ENCODE measurements around the gene MGP. TPM values are rescaled to one million over a fixed set of nuclear protein-coding genes. Genes with fewer than 3 reads are reported as not detected.

Gene MGP
- total and polyA plus RNA-seq, 12 donors, result 50.6 to 2,003 (median 1,117) TPM

- H3K4me3 ChIP-seq, result no peak overlapping the region
- no peaks in the 10 kb centered on the region for H3K36me3 ChIP-seq (replicated peaks in 1 of 2)
- no peak overlapping the region for H3K27ac ChIP-seq
- H3K27me3 ChIP-seq, result no peaks in the 10 kb centered on the region
- WGBS, 4 donors, result 69 to 76% (median 75%) methylated on average over 6 of the region's 6 CpGs
- H3K4me1 ChIP-seq (replicated peaks in 1 of 2), result peaks cover 0 to 8% of the 10 kb centered on the region in 2 donors
- intact Hi-C loops (cut with DNase I), result no loop called here
- H3K9me3 ChIP-seq (replicated peaks in 1 of 3), result no peaks in the 10 kb centered on the region
- no peak for TF ChIP-seq POLR2A (IDR thresholded peaks at IDR 0.05)
- DNase-seq, result no peak
Observed at GRCh38 chr12:14854586-14855183, 31.0 kb downstream of the MGP start.

GRCh38 chr12:14853961-14854360 is 31.7 kb downstream of the MGP start:
- 26 to 30% (median 29%) methylated on average over 3 of the region's 3 CpGs for whole genome bisulfite sequencing, 4 donors
- TF ChIP-seq CTCF (IDR thresholded peaks at IDR 0.05), result no peak
- no peak for TF ChIP-seq POLR2A (IDR thresholded peaks at IDR 0.05)
- peaks cover 0 to 8% of the 10 kb centered on the region in 2 donors for H3K4me1 ChIP-seq (replicated peaks in 1 of 2)
- H3K36me3 ChIP-seq (replicated peaks in 1 of 2), result no peaks in the 10 kb centered on the region
- intact Hi-C loops (cut with DNase I), result no loop called here
- peak in 5 of 7 donors; percentile 40 to 59 (median 46) for DNase-seq
- no peak overlapping the region for H3K27ac ChIP-seq
- H3K4me3 ChIP-seq, result no peak overlapping the region
- no peaks in the 10 kb centered on the region for H3K9me3 ChIP-seq (replicated peaks in 1 of 3)
- no peaks in the 10 kb centered on the region for H3K27me3 ChIP-seq

- no peak for DNase-seq
- Histone ChIP-seq H3K27me3 (no peaks in the 10 kb centered on the region), H3K9me3 (replicated peaks in 1 of 3) (no peaks in the 10 kb centered on the region), H3K4me1 (replicated peaks in 1 of 2) (peaks cover 0 to 8% of the 10 kb centered on the region in 2 donors), H3K4me3 (no peak overlapping the region), H3K36me3 (replicated peaks in 1 of 2) (no peaks in the 10 kb centered on the region), H3K27ac (no peak overlapping the region)
- TF ChIP-seq POLR2A (IDR thresholded peaks at IDR 0.05) (no peak), CTCF (IDR thresholded peaks at IDR 0.05) (no peak)
- intact Hi-C loops (cut with DNase I), result no loop called here
Observed at GRCh38 chr12:14852880-14853279, 32.8 kb downstream of the MGP start.

GRCh38 chr12:14850929-14851663 is 34.6 kb downstream of the MGP start:
- WGBS, 4 donors, result 6 to 98% (median 8%) methylated on average over 1 of the region's 1 CpG; no CpG with 5 or more reads in 1 of the 4 donors
- no peak for DNase-seq
- intact Hi-C loops (cut with DNase I), result no loop called here
- TF ChIP-seq POLR2A (IDR thresholded peaks at IDR 0.05) (no peak), CTCF (IDR thresholded peaks at IDR 0.05) (no peak)
- H3K4me3 ChIP-seq, result no peak overlapping the region
- H3K27ac ChIP-seq, result no peak overlapping the region
- no peaks in the 10 kb centered on the region for H3K27me3 ChIP-seq
- no peaks in the 10 kb centered on the region for H3K36me3 ChIP-seq (replicated peaks in 1 of 2)
- peaks cover 14 to 22% of the 10 kb centered on the region in 2 donors for H3K4me1 ChIP-seq (replicated peaks in 1 of 2)
- H3K9me3 ChIP-seq (replicated peaks in 1 of 3), result no peaks in the 10 kb centered on the region

All from adrenal gland (tissue), 12 donors.